SU-DHL-6 (cell line): ENCODE data around the gene P4HTM.

Source experiments
- CTCF ChIP-seq: fragments of 200-600 bp; sonication (generic); IDR thresholded peaks from one replicate; pipeline ENCODE4 v1.5.1; 2017; ENCODE audit warnings: antibody characterized with exemption, mild to moderate bottlenecking, low read length, moderate library complexity; ENCODE audit not compliant: insufficient read depth, poor library complexity, severe bottlenecking
- EZH2phosphoT487 ChIP-seq: fragments of 200-600 bp; sonication (generic), shearing (Covaris generic); conservative IDR thresholded peaks from 2 replicates; pipeline ENCODE4 v1.6.1; 2018; ENCODE audit warnings: mild to moderate bottlenecking, antibody characterized with exemption, low read length, moderate library complexity, mixed read lengths

GRCh38 chr3:48962939-48963338 is 27.1 kb upstream of the P4HTM start:
- TF ChIP-seq CTCF (no peak), EZH2phosphoT487 (no peak)
